Left renal cortex interstitium (tissue), 4 donors: ENCODE results near the gene TGM5. TPM values are rescaled to one million over a fixed set of nuclear protein-coding genes. Genes with fewer than 3 reads are reported as not detected.

Source experiments
- DNase-seq, 4 donors: peaks; one replicate each; pipeline ENCODE4 v3.0.0-alpha.2; 2013; ENCODE audit warnings: low read depth in 4 of 4, low spot score in 2 of 4, missing footprints in 1 of 4
- polyA plus RNA-seq, 4 donors: library from polyadenylated mRNA; unstranded; fragments of 120-200 nt; gene quantifications; one replicate each; pipeline ENCODE4 v1.2.1, GENCODE V29; 2013; ENCODE audit not compliant: insufficient read length in 4 of 4

TGM5 gene
- polyA plus RNA-seq, 4 donors: not detected

GRCh38 chr15:43219929-43220928 lies 46.5 kb downstream of the TGM5 start:
- no peak for DNase-seq

- DNase-seq: no peak
Observed at GRCh38 chr15:43218908-43219706, 47.6 kb downstream of the TGM5 start.

GRCh38 chr15:43215961-43216360 lies 50.8 kb downstream of the TGM5 start:
- no peak for DNase-seq

GRCh38 chr15:43214592-43215295 lies 52.0 kb downstream of the TGM5 start:
- DNase-seq: no peak

- no peak for DNase-seq
Observed at GRCh38 chr15:43214169-43214568, 52.6 kb downstream of the TGM5 start.

GRCh38 chr15:43213466-43213865 lies 53.3 kb downstream of the TGM5 start:
- DNase-seq: no peak

- no peak for DNase-seq
Observed at GRCh38 chr15:43212951-43213350, 53.8 kb downstream of the TGM5 start.

- no peak for DNase-seq
Observed at GRCh38 chr15:43212299-43212698, 54.4 kb downstream of the TGM5 start.

GRCh38 chr15:43211224-43211735 lies 55.4 kb downstream of the TGM5 start:
- no peak for DNase-seq

GRCh38 chr15:43210807-43211206 lies 55.9 kb downstream of the TGM5 start:
- no peak for DNase-seq

GRCh38 chr15:43210172-43210745 lies 56.5 kb downstream of the TGM5 start:
- DNase-seq: no peak

GRCh38 chr15:43209059-43209824 lies 57.5 kb downstream of the TGM5 start:
- no peak for DNase-seq

- no peak for DNase-seq
Observed at GRCh38 chr15:43208052-43209002, 58.4 kb downstream of the TGM5 start.

GRCh38 chr15:43207024-43207423 lies 59.7 kb downstream of the TGM5 start:
- no peak for DNase-seq

GRCh38 chr15:43206054-43206453 lies 60.7 kb downstream of the TGM5 start:
- DNase-seq: no peak

GRCh38 chr15:43204016-43204901 lies 62.5 kb downstream of the TGM5 start:
- no peak for DNase-seq

- DNase-seq: no peak
Observed at GRCh38 chr15:43199945-43200488, 66.7 kb downstream of the TGM5 start.
